Neural cell (in vitro differentiated cells): ENCODE data around the gene C22orf42. TPM values are rescaled to one million over a fixed set of nuclear protein-coding genes. Genes with fewer than 3 reads are reported as not detected.
"Not testable (repeated sequence)": the region's sequence is repeated elsewhere in the genome, so short reads cannot be mapped to it uniquely, and the experiment has no call there.

ENCODE experiments used
- H2AFZ ChIP-seq: fragments of 200-600, 300-800 bp; sonication (generic), shearing (Covaris generic); 2 replicates; pipeline ENCODE4 v1.6.0; 2014; ENCODE audit warnings: low read depth, mild to moderate bottlenecking, antibody characterized with exemption, low read length, moderate library complexity
- H3F3A ChIP-seq: fragments of 200-600 bp; shearing (Covaris generic); 2 replicates; pipeline ENCODE4 v1.6.1; 2016; ENCODE audit warnings: mild to moderate bottlenecking, moderate library complexity, mixed read lengths, antibody characterized with exemption, low read length; ENCODE audit not compliant: insufficient read depth, poor library complexity, severe bottlenecking
- H3K27ac ChIP-seq: fragments of 200-600, 300-800 bp; sonication (generic), shearing (Covaris generic); 2 replicates; pipeline ENCODE4 v1.5.1; 2014; ENCODE audit warnings: mild to moderate bottlenecking, low read length, moderate library complexity
- H3K27me3 ChIP-seq: fragments of 300-800, 200-600 bp; sonication (generic), shearing (Covaris generic); 2 replicates; pipeline ENCODE4 v1.6.0; 2014; ENCODE audit warnings: mild to moderate bottlenecking, low read depth, low read length, moderate library complexity; ENCODE audit not compliant: insufficient read depth
- H3K36me3 ChIP-seq: fragments of 300-800, 200-600 bp; sonication (generic), shearing (Covaris generic); 2 replicates; pipeline ENCODE4 v1.5.1; 2014; ENCODE audit warnings: mild to moderate bottlenecking, antibody characterized with exemption, low read length, moderate library complexity; ENCODE audit not compliant: insufficient read depth
- H3K4me2 ChIP-seq: fragments of 300-800, 200-600 bp; sonication (generic), shearing (Covaris generic); 2 replicates; pipeline ENCODE4 v1.6.0; 2014; ENCODE audit warnings: mild to moderate bottlenecking, low read length
- H3K4me3 ChIP-seq: fragments of 300-800, 200-600 bp; sonication (generic), shearing (Covaris generic); 2 replicates; pipeline ENCODE4 v1.5.1; 2014; ENCODE audit warnings: mild to moderate bottlenecking, low read length, moderate library complexity
- H3K79me2 ChIP-seq: fragments of 200-600 bp; shearing (Covaris generic); replicated peaks from 2 replicates; pipeline ENCODE4 v1.6.0; 2014; ENCODE audit warnings: mild to moderate bottlenecking, low read length, moderate library complexity; ENCODE audit not compliant: insufficient read depth
- H3K9ac ChIP-seq: fragments of 300-800, 200-600 bp; sonication (generic), shearing (Covaris generic); 2 replicates; pipeline ENCODE4 v1.6.1; 2016; ENCODE audit warnings: mild to moderate bottlenecking, low read length, mixed read lengths
- H3K9me2 ChIP-seq: fragments of 200-600 bp; shearing (Covaris generic); 2 replicates; pipeline ENCODE4 v1.6.1; 2016; ENCODE audit warnings: mild to moderate bottlenecking, low read length, mixed read lengths; ENCODE audit not compliant: insufficient read depth
- H3K9me3 ChIP-seq: fragments of 200-600, 300-800 bp; sonication (generic), shearing (Covaris generic); 2 replicates; pipeline ENCODE4 v1.6.1; 2016; ENCODE audit warnings: mild to moderate bottlenecking, mixed run types, low read length, moderate library complexity, mixed read lengths
- H4K20me1 ChIP-seq: fragments of 200-600 bp; shearing (Covaris generic); 2 replicates; pipeline ENCODE4 v1.6.1; 2016; ENCODE audit warnings: mild to moderate bottlenecking, mixed run types; ENCODE audit not compliant: insufficient read depth
- EP300 ChIP-seq: fragments of 450-650 bp; conservative IDR thresholded peaks from 2 replicates; pipeline ENCODE4 v1.6.1; 2014; ENCODE audit warnings: antibody characterized with exemption, mild to moderate bottlenecking, moderate library complexity; ENCODE audit not compliant: poor library complexity, severe bottlenecking
- EZH2 ChIP-seq: fragments of 200-600, 300-800 bp; shearing (Covaris generic), sonication (generic); IDR thresholded peaks from 2 replicates; pipeline ENCODE4 v1.6.1; 2014; ENCODE audit warnings: antibody characterized with exemption, low read length, borderline replicate concordance, mild to moderate bottlenecking; ENCODE audit not compliant: insufficient read depth, poor library complexity, severe bottlenecking
- MXI1 ChIP-seq: fragments of 450-650 bp; conservative IDR thresholded peaks from 2 replicates; pipeline ENCODE4 v1.6.1; 2014; ENCODE audit warnings: antibody characterized with exemption, mild to moderate bottlenecking; ENCODE audit not compliant: poor library complexity, severe bottlenecking
- POLR2AphosphoS5 ChIP-seq: IDR thresholded peaks from 2 replicates; pipeline ENCODE4 v1.6.1; 2012
- RAD21 ChIP-seq: fragments of 450-650 bp; conservative IDR thresholded peaks from 2 replicates; pipeline ENCODE4 v1.6.1; 2014; ENCODE audit warnings: antibody characterized with exemption, mild to moderate bottlenecking, moderate library complexity
- REST ChIP-seq: IDR thresholded peaks from 2 replicates; pipeline ENCODE4 v1.6.1; 2012; ENCODE audit warnings: borderline replicate concordance
- SMC3 ChIP-seq: fragments of 450-650 bp; conservative IDR thresholded peaks from 2 replicates; pipeline ENCODE4 v1.6.1; 2014; ENCODE audit warnings: antibody characterized with exemption, mild to moderate bottlenecking, moderate library complexity; ENCODE audit not compliant: poor library complexity
- TAF1 ChIP-seq: IDR thresholded peaks from 2 replicates; pipeline ENCODE4 v1.6.1; 2012; ENCODE audit warnings: low read depth
- polyA plus RNA-seq: library from polyadenylated mRNA; depleted of rRNA; stranded (reverse); fragments of >200 nt; gene quantifications from 2 replicates; pipeline ENCODE4 v1.2.3, GENCODE V29; 2014
- TF ChIP-seq, protein P1 (sequence below): fragments of 450-650 bp; IDR thresholded peaks from 2 replicates; pipeline ENCODE4 v1.5.1; 2014; ENCODE audit warnings: antibody characterized with exemption, mild to moderate bottlenecking, moderate library complexity; ENCODE audit not compliant: poor library complexity, severe bottlenecking

The C22orf42 gene
- polyA plus RNA-seq, 1 donor from 2014 or later = 51.0 TPM

DNA sequence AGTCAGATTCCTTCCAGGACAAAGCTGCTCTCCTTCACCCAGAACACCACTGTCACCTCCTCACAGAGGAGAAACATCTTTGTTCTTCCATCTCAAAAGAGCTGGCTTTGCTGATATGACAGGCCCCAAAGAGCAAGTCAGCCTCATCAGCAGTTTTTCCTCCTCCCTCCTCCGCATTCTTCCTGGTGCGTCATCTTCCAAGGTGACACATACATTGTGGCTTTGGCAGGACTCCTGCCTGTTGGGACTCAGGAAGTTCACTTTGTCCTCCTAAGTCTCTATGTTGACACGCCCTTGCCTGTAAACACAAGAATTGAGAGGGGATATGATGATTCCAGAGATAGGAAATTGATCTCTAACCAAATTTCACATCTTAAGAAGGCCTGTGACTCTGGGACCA is 23.1 kb downstream of the C22orf42 start:
- not testable (repeated sequence) for H3K4me3 ChIP-seq, H3K9ac ChIP-seq, H3K27me3 ChIP-seq, H3K9me3 ChIP-seq, H3K36me3 ChIP-seq, H4K20me1 ChIP-seq, H3K79me2 ChIP-seq, H3K9me2 ChIP-seq, H3F3A ChIP-seq, H2AFZ ChIP-seq, H3K27ac ChIP-seq, H3K4me2 ChIP-seq

DNA sequence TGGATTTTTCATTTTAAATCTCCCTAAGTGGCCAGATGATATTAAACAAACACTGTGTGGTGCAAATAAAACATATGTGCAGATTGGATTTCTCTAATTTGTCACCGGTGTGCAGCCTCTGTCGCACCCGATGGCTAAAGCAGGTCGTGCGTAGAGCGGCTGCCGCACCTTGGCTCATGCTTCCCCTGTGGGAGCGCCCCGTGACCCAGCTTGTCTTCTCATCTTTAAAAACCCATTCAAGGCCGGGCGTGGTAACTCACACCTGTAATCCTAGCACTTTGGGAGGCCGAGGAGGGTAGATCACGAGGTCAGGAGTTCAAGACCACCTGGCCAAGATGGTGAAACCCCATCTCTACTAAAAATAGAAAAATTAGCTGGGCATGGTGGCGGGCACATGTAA is 24.3 kb downstream of the C22orf42 start:
- H3K4me2 ChIP-seq, H3K9me3 ChIP-seq: not testable (repeated sequence)

GRCh38 chr22:32132783-32133182 is 26.3 kb downstream of the C22orf42 start:
- no peak for TF ChIP-seq EZH2
- TF ChIP-seq POLR2AphosphoS5 = no peak
- no peak for TF ChIP-seq REST
- TF ChIP-seq EP300 = no peak
- TF ChIP-seq RAD21 = no peak
- TF ChIP-seq, protein P1, sequence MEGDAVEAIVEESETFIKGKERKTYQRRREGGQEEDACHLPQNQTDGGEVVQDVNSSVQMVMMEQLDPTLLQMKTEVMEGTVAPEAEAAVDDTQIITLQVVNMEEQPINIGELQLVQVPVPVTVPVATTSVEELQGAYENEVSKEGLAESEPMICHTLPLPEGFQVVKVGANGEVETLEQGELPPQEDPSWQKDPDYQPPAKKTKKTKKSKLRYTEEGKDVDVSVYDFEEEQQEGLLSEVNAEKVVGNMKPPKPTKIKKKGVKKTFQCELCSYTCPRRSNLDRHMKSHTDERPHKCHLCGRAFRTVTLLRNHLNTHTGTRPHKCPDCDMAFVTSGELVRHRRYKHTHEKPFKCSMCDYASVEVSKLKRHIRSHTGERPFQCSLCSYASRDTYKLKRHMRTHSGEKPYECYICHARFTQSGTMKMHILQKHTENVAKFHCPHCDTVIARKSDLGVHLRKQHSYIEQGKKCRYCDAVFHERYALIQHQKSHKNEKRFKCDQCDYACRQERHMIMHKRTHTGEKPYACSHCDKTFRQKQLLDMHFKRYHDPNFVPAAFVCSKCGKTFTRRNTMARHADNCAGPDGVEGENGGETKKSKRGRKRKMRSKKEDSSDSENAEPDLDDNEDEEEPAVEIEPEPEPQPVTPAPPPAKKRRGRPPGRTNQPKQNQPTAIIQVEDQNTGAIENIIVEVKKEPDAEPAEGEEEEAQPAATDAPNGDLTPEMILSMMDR = no peak
- no peak for TF ChIP-seq MXI1
- no peak for TF ChIP-seq TAF1
- no peak for TF ChIP-seq SMC3
- Histone ChIP-seq H4K20me1 (no peaks in the 10 kb centered on the region), H3K27me3 (no peaks in the 10 kb centered on the region), H3K27ac (no peak overlapping the region), H3F3A (no peaks in the 10 kb centered on the region), H3K4me2 (no peak overlapping the region), H2AFZ (no peak overlapping the region), H3K79me2 (no peaks in the 10 kb centered on the region), H3K9me3 (no peaks in the 10 kb centered on the region), H3K9me2 (no peaks in the 10 kb centered on the region), H3K4me3 (no peak overlapping the region), H3K36me3 (no peaks in the 10 kb centered on the region), H3K9ac (no peak overlapping the region)

More for the DNA sequence above, 24.3 kb downstream of the C22orf42 start:
- not testable (repeated sequence) for H3K79me2 ChIP-seq, H3K9ac ChIP-seq, H3K9me2 ChIP-seq, H3K4me3 ChIP-seq, H4K20me1 ChIP-seq, H3K27ac ChIP-seq, H3F3A ChIP-seq, H3K36me3 ChIP-seq, H2AFZ ChIP-seq, H3K27me3 ChIP-seq
